ENCODE measurements around the gene ISCA2. TPM values are rescaled to one million over a fixed set of nuclear protein-coding genes. Genes with fewer than 3 reads are reported as not detected.

The ISCA2 gene
- total and polyA plus RNA-seq, 2 experiments from 2014 or later, result 21.5 to 80.2 TPM

DNA sequence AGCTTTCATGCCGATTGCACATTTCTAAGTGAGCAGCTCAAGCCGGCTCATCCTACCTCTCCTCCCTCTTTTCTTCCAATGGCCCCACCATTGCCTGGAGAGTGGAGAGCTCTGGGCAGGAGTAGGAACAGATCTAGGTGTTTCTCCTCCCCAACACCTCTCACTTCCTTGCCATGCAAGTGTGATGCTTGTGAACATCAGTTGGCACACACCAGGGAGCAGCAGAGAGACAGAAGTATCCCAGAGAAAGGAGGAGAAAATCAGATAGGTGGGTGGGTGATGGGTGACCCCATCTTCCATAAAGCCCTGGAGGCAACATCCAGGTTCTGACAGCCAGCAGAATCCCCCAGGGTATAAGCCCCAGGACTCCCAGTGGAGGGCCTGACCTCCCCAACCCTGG lies 28.2 kb upstream of the ISCA2 start:
- TF ChIP-seq EZH2 (IDR thresholded peaks at IDR 0.05; ENCODE audit: borderline replicate concordance), result no peak
- TF ChIP-seq, protein P1, sequence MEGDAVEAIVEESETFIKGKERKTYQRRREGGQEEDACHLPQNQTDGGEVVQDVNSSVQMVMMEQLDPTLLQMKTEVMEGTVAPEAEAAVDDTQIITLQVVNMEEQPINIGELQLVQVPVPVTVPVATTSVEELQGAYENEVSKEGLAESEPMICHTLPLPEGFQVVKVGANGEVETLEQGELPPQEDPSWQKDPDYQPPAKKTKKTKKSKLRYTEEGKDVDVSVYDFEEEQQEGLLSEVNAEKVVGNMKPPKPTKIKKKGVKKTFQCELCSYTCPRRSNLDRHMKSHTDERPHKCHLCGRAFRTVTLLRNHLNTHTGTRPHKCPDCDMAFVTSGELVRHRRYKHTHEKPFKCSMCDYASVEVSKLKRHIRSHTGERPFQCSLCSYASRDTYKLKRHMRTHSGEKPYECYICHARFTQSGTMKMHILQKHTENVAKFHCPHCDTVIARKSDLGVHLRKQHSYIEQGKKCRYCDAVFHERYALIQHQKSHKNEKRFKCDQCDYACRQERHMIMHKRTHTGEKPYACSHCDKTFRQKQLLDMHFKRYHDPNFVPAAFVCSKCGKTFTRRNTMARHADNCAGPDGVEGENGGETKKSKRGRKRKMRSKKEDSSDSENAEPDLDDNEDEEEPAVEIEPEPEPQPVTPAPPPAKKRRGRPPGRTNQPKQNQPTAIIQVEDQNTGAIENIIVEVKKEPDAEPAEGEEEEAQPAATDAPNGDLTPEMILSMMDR (IDR thresholded peaks at IDR 0.05; ENCODE audit: poor library complexity), result no peak
- no peak for TF ChIP-seq EZH2phosphoT487 (IDR thresholded peaks at IDR 0.05; ENCODE audit: low read depth, severe bottlenecking, unreplicated experiment)
- H3K4me3 ChIP-seq, result no peak overlapping the region

DNA sequence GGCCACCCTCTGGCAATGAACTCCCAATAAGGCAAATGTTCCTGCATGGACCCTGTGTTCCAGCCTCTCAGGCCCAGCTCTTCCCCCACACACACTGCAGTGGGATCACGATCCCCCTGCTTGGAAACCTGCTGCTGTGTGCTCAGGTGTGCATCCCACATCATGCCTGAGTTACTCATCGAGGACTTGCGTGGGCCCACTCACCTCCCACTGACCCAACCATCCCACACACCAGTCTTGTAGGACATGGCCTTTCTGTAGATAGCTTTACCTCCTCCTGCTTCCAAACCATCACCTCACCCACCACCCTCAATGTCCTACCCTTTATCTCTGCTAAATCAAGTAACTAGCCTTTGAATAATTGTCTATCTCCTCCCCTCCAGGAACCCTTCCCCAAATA lies 25.1 kb upstream of the ISCA2 start:
- Histone ChIP-seq H3K9me3 (ENCODE audit: low read depth) (no peaks in the 10 kb centered on the region), H2AFZ (no peak overlapping the region), H3K9me2 (replicated peaks; ENCODE audit: insufficient read depth) (no peaks in the 10 kb centered on the region), H3K4me2 (no peak overlapping the region), H3K36me3 (replicated peaks; ENCODE audit: insufficient read depth, low read depth) (no peaks in the 10 kb centered on the region), H3K4me1 (ENCODE audit: insufficient read depth) (no peaks in the 10 kb centered on the region), H3K4me3 (no peak overlapping the region), H3K27ac (no peak overlapping the region), H4K20me1 (ENCODE audit: insufficient read depth, poor library complexity, severe bottlenecking) (no peaks in the 10 kb centered on the region), H3K27me3 (no peaks in the 10 kb centered on the region), H3K79me2 (no peaks in the 10 kb centered on the region)
- no peak for DNase-seq (ENCODE audit: low spot score)
- TF ChIP-seq EZH2 (IDR thresholded peaks at IDR 0.05; ENCODE audit: borderline replicate concordance) (no peak), EZH2phosphoT487 (IDR thresholded peaks at IDR 0.05; ENCODE audit: low read depth, severe bottlenecking, unreplicated experiment) (no peak)
- TF ChIP-seq, protein P1 (IDR thresholded peaks at IDR 0.05; ENCODE audit: poor library complexity), result no peak
- WGBS (ENCODE audit: low lambda C conversion rate, missing lambda C conversion rate), result 96% methylated on average over 3 of the region's 3 CpGs

More for the DNA sequence above, 28.2 kb upstream of the ISCA2 start:
- no peak overlapping the region for H2AFZ ChIP-seq
- H3K9me2 ChIP-seq (replicated peaks; ENCODE audit: insufficient read depth), result no peaks in the 10 kb centered on the region
- no peak overlapping the region for H3K4me2 ChIP-seq
- no peaks in the 10 kb centered on the region for H3K79me2 ChIP-seq
- no peaks in the 10 kb centered on the region for H3K4me1 ChIP-seq (ENCODE audit: insufficient read depth)
- no peaks in the 10 kb centered on the region for H4K20me1 ChIP-seq (ENCODE audit: insufficient read depth, poor library complexity, severe bottlenecking)
- H3K9me3 ChIP-seq (ENCODE audit: low read depth), result no peaks in the 10 kb centered on the region
- no peak overlapping the region for H3K27ac ChIP-seq
- no peaks in the 10 kb centered on the region for H3K36me3 ChIP-seq (replicated peaks; ENCODE audit: insufficient read depth, low read depth)
- no peaks in the 10 kb centered on the region for H3K27me3 ChIP-seq
- no peak for DNase-seq (ENCODE audit: low spot score)
- WGBS (ENCODE audit: low lambda C conversion rate, missing lambda C conversion rate), result 98% methylated on average over 2 of the region's 2 CpGs

DNA sequence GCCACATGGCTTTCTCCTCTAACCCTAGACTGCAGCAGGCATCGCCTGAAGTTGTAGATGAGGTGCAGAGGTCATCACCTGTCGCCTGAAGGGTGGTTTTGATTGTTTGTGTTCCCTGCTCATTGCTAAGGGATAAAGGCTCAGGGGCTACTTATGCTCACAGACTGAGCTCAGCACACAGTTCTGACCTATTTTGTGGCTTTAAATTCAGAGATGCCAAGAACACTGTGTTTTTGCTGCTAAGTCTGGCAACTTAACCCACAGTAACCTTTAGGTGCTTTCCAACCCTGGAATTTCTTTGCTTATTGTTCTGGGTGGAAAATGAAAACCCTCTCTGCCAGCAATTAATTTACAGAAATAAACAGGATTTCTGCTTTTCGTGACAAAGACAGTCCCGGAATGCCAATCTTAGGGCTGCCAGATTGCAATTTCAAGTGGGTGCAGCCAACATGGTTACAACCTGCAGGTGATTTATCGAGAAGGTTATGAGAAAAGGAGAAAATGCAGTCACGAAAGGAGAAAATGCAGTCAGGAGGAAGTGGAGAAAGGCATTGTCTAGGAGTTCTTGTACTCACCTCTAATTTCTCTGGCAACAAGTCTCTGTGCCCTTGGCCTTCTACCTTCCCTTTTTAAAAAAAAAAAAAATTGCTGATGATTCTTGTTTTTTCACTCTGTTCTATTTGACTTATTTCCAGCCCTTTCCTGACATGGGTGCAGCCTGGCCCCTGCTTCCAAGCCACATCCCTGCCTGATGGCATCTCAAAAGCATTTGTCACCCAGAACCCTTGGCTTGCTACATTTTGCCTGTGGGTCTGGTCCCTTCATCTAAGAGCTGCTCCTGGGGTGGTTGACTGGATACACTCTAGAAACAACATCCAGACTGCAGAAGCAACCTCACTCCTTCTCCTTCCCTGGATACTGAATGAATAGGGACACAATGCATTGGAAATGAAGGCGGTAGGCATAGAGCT lies 23.7 kb upstream of the ISCA2 start:
- H3K4me3 ChIP-seq, result no peak overlapping the region
- DNase-seq (ENCODE audit: low spot score), result no peak
- H3K9me3 ChIP-seq (ENCODE audit: low read depth), result no peaks in the 10 kb centered on the region
- H3K9me2 ChIP-seq (replicated peaks; ENCODE audit: insufficient read depth), result no peaks in the 10 kb centered on the region
- no peak overlapping the region for H2AFZ ChIP-seq
- WGBS (ENCODE audit: low lambda C conversion rate, missing lambda C conversion rate), result 84% methylated on average over 7 of the region's 7 CpGs
- H3K4me2 ChIP-seq, result no peak overlapping the region
- no peaks in the 10 kb centered on the region for H3K27me3 ChIP-seq
- no peak overlapping the region for H3K27ac ChIP-seq
- TF ChIP-seq EZH2phosphoT487 (IDR thresholded peaks at IDR 0.05; ENCODE audit: low read depth, severe bottlenecking, unreplicated experiment), result no peak
- TF ChIP-seq, protein P1 (IDR thresholded peaks at IDR 0.05; ENCODE audit: poor library complexity), result no peak
- no peak for TF ChIP-seq EZH2 (IDR thresholded peaks at IDR 0.05; ENCODE audit: borderline replicate concordance)
- H3K36me3 ChIP-seq (replicated peaks; ENCODE audit: insufficient read depth, low read depth), result no peaks in the 10 kb centered on the region
- no peaks in the 10 kb centered on the region for H3K4me1 ChIP-seq (ENCODE audit: insufficient read depth)
- no peaks in the 10 kb centered on the region for H3K79me2 ChIP-seq
- H4K20me1 ChIP-seq (ENCODE audit: insufficient read depth, poor library complexity, severe bottlenecking), result no peaks in the 10 kb centered on the region

All from hepatocyte (in vitro differentiated cells).